HFF-Myc (cell line): Measurements from ENCODE around the gene IDE.

Experiments used
- DNase-seq: peaks from one replicate; pipeline ENCODE4 v3.0.0-alpha.2; 2011; ENCODE audit warnings: low read depth; ENCODE audit errors: extremely low read depth
- H3K4me3 ChIP-seq: replicated peaks from 2 replicates; pipeline ENCODE4 v1.5.1; 2011; ENCODE audit warnings: low read depth, mild to moderate bottlenecking, control low read depth, low read length
- CTCF ChIP-seq: IDR thresholded peaks from 2 replicates; pipeline ENCODE4 v1.5.1; 2012; ENCODE audit warnings: mild to moderate bottlenecking, low read depth, low read length, control low read depth; ENCODE audit errors: missing control alignments

IDE gene

GRCh38 chr10:92432596-92432995, 141.3 kb downstream of the IDE start:
- TF ChIP-seq CTCF: no peak
- DNase-seq: no peak
- H3K4me3 ChIP-seq: no peak overlapping the region

- no peak for DNase-seq
- H3K4me3 ChIP-seq: no peak overlapping the region
- TF ChIP-seq CTCF: no peak
Measured at GRCh38 chr10:92430103-92430502, 143.8 kb downstream of the IDE start.

- no peak for DNase-seq
- no peak for TF ChIP-seq CTCF
- no peak overlapping the region for H3K4me3 ChIP-seq
Measured at GRCh38 chr10:92421550-92421949, 152.3 kb downstream of the IDE start.

GRCh38 chr10:92420546-92421275, 153.2 kb downstream of the IDE start:
- no peak overlapping the region for H3K4me3 ChIP-seq
- no peak for TF ChIP-seq CTCF
- DNase-seq: no peak

GRCh38 chr10:92419740-92420545, 153.9 kb downstream of the IDE start:
- no peak overlapping the region for H3K4me3 ChIP-seq
- peak; percentile 52 for TF ChIP-seq CTCF
- no peak for DNase-seq

- no peak overlapping the region for H3K4me3 ChIP-seq
- no peak for TF ChIP-seq CTCF
- no peak for DNase-seq
Measured at GRCh38 chr10:92418891-92419290, 155.0 kb downstream of the IDE start.
